ENCODE data around the gene SOST. TPM values are rescaled to one million over a fixed set of nuclear protein-coding genes. Genes with fewer than 3 reads are reported as not detected.

SOST gene
- total RNA-seq, 2 experiments from 2014 or later, result not detected

Other genes starting within 250 kb of the SOST start
- gene ETV4, start 212.5 kb downstream of the SOST start, total RNA-seq, result 1 to 10 TPM; 1.6 TPM
- 1 to 10 TPM; 5.2 TPM for gene MEOX1, start 96.9 kb downstream of the SOST start, total RNA-seq
- gene DUSP3, start 20.2 kb upstream of the SOST start, total RNA-seq, result 10 to 100 TPM; 15.5 to 15.7 TPM
- gene CFAP97D1, start 21.6 kb upstream of the SOST start, total RNA-seq, result not detected
- gene MPP3, start 74.4 kb upstream of the SOST start, total RNA-seq, result under 1 TPM in 1 of 2 experiments, not detected in 1; 0.11 TPM
- not detected for gene CD300LG, start 88.4 kb upstream of the SOST start, total RNA-seq
- gene MPP2, start 148.7 kb upstream of the SOST start, total RNA-seq, result 1 to 10 TPM; 2.3 to 3.1 TPM
- gene PPY, start 183.7 kb upstream of the SOST start, total RNA-seq, result not detected
- gene PYY, start 195.1 kb upstream of the SOST start, total RNA-seq, result not detected
- gene NAGS, start 245.8 kb upstream of the SOST start, total RNA-seq, result 1 to 10 TPM; 1.4 TPM